GM12875 (cell line): Measurements from ENCODE around the gene ZDHHC3.

Experiments used
- H3K4me3 ChIP-seq: one replicate; pipeline ENCODE4 v1.5.1; 2011; ENCODE audit warnings: low read depth, low read length, control low read depth
- CTCF ChIP-seq: IDR thresholded peaks from 2 replicates; pipeline ENCODE4 v1.5.1; 2011; ENCODE audit warnings: low read depth, mild to moderate bottlenecking, control low read depth, inconsistent platforms, low read length, moderate library complexity, borderline replicate concordance; ENCODE audit not compliant: insufficient read depth

The ZDHHC3 gene

GRCh38 chr3:44976002-44976815 lies at the start of gene ZDHHC3, which contains the start of gene EXOSC7:
ZDHHC3 (minus strand) TSS chr3:44976174; CDS start chr3:44959436, 16,738 bp downstream.
EXOSC7 (plus strand) TSS chr3:44976244; CDS start chr3:44976278, 34 bp downstream.
- H3K4me3 ChIP-seq = peak within 1 kb of the TSS; percentile 97
- no peak for TF ChIP-seq CTCF

GRCh38 chr3:45024542-45025255 lies 48.7 kb upstream of the ZDHHC3 start:
- no peak for TF ChIP-seq CTCF
- H3K4me3 ChIP-seq = no peak overlapping the region

GRCh38 chr3:45023675-45024074 lies 47.7 kb upstream of the ZDHHC3 start:
- H3K4me3 ChIP-seq = no peak overlapping the region
- no peak for TF ChIP-seq CTCF

GRCh38 chr3:45021524-45022297 lies 45.7 kb upstream of the ZDHHC3 start:
- H3K4me3 ChIP-seq = no peak overlapping the region
- TF ChIP-seq CTCF = no peak

GRCh38 chr3:45020534-45020933 lies 44.6 kb upstream of the ZDHHC3 start:
- H3K4me3 ChIP-seq = no peak overlapping the region
- no peak for TF ChIP-seq CTCF

GRCh38 chr3:45017821-45018220 lies 41.8 kb upstream of the ZDHHC3 start:
- no peak for TF ChIP-seq CTCF

More at GRCh38 chr3:45017821-45018220, 41.8 kb upstream of the ZDHHC3 start:
- H3K4me3 ChIP-seq = no peak overlapping the region
